Neural progenitor cell (in vitro differentiated cells): ENCODE data around the gene KPNA1.
A peak's percentile ranks its signal among the peaks of the same experiment; 100 is the strongest.

Source experiments
- EZH2 ChIP-seq: fragments of 200-600 bp; sonication (generic); IDR thresholded peaks from 2 replicates; pipeline ENCODE4 v1.6.1; 2017; ENCODE audit warnings: antibody characterized with exemption, mild to moderate bottlenecking, moderate library complexity
- EZH2phosphoT487 ChIP-seq: fragments of 200-600 bp; sonication (generic); IDR thresholded peaks from 2 replicates; pipeline ENCODE4 v1.6.1; 2017; ENCODE audit warnings: antibody characterized with exemption
- TF ChIP-seq, protein P1 (sequence below): fragments of 200-600 bp; sonication (generic); IDR thresholded peaks from 2 replicates; pipeline ENCODE4 v1.5.1; 2017; ENCODE audit warnings: antibody characterized with exemption, mild to moderate bottlenecking

- TF ChIP-seq, protein P1, sequence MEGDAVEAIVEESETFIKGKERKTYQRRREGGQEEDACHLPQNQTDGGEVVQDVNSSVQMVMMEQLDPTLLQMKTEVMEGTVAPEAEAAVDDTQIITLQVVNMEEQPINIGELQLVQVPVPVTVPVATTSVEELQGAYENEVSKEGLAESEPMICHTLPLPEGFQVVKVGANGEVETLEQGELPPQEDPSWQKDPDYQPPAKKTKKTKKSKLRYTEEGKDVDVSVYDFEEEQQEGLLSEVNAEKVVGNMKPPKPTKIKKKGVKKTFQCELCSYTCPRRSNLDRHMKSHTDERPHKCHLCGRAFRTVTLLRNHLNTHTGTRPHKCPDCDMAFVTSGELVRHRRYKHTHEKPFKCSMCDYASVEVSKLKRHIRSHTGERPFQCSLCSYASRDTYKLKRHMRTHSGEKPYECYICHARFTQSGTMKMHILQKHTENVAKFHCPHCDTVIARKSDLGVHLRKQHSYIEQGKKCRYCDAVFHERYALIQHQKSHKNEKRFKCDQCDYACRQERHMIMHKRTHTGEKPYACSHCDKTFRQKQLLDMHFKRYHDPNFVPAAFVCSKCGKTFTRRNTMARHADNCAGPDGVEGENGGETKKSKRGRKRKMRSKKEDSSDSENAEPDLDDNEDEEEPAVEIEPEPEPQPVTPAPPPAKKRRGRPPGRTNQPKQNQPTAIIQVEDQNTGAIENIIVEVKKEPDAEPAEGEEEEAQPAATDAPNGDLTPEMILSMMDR: no peak
- TF ChIP-seq EZH2 (peak; percentile 50), EZH2phosphoT487 (no peak)
These were observed at the start of gene KPNA1 for GRCh38 chr3:122514123-122515019.
